Panc1 (cell line): ENCODE data around the gene UBTF.

ENCODE experiments used
- POLR2AphosphoS5 ChIP-seq: IDR thresholded peaks from 2 replicates; pipeline ENCODE4 v1.6.1; 2012; ENCODE audit warnings: mild to moderate bottlenecking, low read depth, low read length, moderate library complexity
- TF ChIP-seq, protein P1 (sequence below): fragments of 450-650 bp; IDR thresholded peaks from 2 replicates; pipeline ENCODE4 v1.5.1; 2017; ENCODE audit warnings: mild to moderate bottlenecking

DNA sequence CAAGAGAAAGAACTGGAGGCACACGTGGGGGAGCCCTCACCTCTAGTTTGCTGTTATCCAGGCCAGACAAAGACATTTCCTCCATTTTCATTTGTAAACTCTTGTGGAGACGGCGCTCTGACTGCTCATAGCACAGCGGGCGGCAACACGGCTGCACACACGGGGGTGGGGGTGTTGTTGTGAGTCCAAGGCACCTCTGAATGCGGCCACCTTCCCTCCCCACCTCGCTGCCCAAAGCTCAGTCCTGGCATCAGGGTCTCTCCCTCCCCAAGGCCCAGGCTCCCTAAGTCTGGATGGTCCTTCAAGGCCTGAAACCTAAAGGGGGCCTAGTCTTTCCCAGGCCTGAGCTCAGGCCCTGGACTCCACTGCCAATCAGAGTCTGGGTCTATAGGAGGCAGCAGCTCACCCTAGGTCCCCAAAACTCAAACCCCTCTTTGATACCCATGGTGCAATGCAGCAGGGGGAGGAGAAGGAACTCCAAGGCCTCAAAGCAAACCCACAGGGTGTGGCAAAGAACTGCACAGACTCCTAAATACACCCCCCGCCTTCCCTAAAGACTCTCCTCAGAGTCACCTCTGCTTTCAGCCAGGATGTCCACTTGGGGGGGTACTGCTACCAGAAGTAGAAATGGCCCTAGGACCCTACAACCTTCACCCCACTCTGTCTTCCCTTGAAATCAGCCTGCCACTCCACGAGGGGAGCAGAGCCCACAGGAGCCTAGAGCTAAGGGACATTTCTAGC lies 21.3 kb downstream of the UBTF start:
- TF ChIP-seq, protein P1, sequence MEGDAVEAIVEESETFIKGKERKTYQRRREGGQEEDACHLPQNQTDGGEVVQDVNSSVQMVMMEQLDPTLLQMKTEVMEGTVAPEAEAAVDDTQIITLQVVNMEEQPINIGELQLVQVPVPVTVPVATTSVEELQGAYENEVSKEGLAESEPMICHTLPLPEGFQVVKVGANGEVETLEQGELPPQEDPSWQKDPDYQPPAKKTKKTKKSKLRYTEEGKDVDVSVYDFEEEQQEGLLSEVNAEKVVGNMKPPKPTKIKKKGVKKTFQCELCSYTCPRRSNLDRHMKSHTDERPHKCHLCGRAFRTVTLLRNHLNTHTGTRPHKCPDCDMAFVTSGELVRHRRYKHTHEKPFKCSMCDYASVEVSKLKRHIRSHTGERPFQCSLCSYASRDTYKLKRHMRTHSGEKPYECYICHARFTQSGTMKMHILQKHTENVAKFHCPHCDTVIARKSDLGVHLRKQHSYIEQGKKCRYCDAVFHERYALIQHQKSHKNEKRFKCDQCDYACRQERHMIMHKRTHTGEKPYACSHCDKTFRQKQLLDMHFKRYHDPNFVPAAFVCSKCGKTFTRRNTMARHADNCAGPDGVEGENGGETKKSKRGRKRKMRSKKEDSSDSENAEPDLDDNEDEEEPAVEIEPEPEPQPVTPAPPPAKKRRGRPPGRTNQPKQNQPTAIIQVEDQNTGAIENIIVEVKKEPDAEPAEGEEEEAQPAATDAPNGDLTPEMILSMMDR = no peak
- no peak for TF ChIP-seq POLR2AphosphoS5
